Neural cell (in vitro differentiated cells): ENCODE data around the gene ITGB3.

ENCODE experiments used
- CTCF ChIP-seq: fragments of 450-650 bp; IDR thresholded peaks from 2 replicates; pipeline ENCODE4 v1.5.1; 2014; ENCODE audit warnings: antibody characterized with exemption, mild to moderate bottlenecking, moderate library complexity; ENCODE audit not compliant: poor library complexity, severe bottlenecking
- EP300 ChIP-seq: fragments of 450-650 bp; conservative IDR thresholded peaks from 2 replicates; pipeline ENCODE4 v1.6.1; 2014; ENCODE audit warnings: antibody characterized with exemption, mild to moderate bottlenecking, moderate library complexity; ENCODE audit not compliant: poor library complexity, severe bottlenecking
- EZH2 ChIP-seq: fragments of 200-600, 300-800 bp; shearing (Covaris generic), sonication (generic); IDR thresholded peaks from 2 replicates; pipeline ENCODE4 v1.6.1; 2014; ENCODE audit warnings: antibody characterized with exemption, low read length, borderline replicate concordance, mild to moderate bottlenecking; ENCODE audit not compliant: insufficient read depth, poor library complexity, severe bottlenecking
- POLR2AphosphoS5 ChIP-seq: IDR thresholded peaks from 2 replicates; pipeline ENCODE4 v1.6.1; 2012
- RAD21 ChIP-seq: fragments of 450-650 bp; conservative IDR thresholded peaks from 2 replicates; pipeline ENCODE4 v1.6.1; 2014; ENCODE audit warnings: antibody characterized with exemption, mild to moderate bottlenecking, moderate library complexity
- REST ChIP-seq: IDR thresholded peaks from 2 replicates; pipeline ENCODE4 v1.6.1; 2012; ENCODE audit warnings: borderline replicate concordance
- SMC3 ChIP-seq: fragments of 450-650 bp; conservative IDR thresholded peaks from 2 replicates; pipeline ENCODE4 v1.6.1; 2014; ENCODE audit warnings: antibody characterized with exemption, mild to moderate bottlenecking, moderate library complexity; ENCODE audit not compliant: poor library complexity
- TAF1 ChIP-seq: IDR thresholded peaks from 2 replicates; pipeline ENCODE4 v1.6.1; 2012; ENCODE audit warnings: low read depth

GRCh38 chr17:47289302-47289701, 35.7 kb downstream of the ITGB3 start:
- TF ChIP-seq POLR2AphosphoS5 (no peak), CTCF (no peak), EZH2 (no peak), REST (no peak), RAD21 (no peak), SMC3 (no peak), TAF1 (no peak), EP300 (no peak)
